ENCODE data around the gene GFPT2. TPM values are rescaled to one million over a fixed set of nuclear protein-coding genes. Genes with fewer than 3 reads are reported as not detected.

Gene GFPT2
- total and polyA plus RNA-seq, 2 of the 8 experiments (the other 6 are each of a cell fraction or from before 2014, with no cell fraction given): 83.7 to 143 TPM

GRCh38 chr5:180316586-180316985 is 36.5 kb downstream of the GFPT2 start (continued):
- TF ChIP-seq, protein P1, sequence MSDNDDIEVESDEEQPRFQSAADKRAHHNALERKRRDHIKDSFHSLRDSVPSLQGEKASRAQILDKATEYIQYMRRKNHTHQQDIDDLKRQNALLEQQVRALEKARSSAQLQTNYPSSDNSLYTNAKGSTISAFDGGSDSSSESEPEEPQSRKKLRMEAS (IDR thresholded peaks at IDR 0.05): no peak
- no peak for TF ChIP-seq HDAC2 (IDR thresholded peaks at IDR 0.05; ENCODE audit: borderline replicate concordance in 1 of 2, low read depth in 2 of 2, low read length in 2 of 2)
- no peak for TF ChIP-seq CTBP2 (IDR thresholded peaks at IDR 0.05; ENCODE audit: borderline replicate concordance, insufficient read depth, insufficient read length, low read length)
- no peak; the same call in none of the 2 replicates for TF ChIP-seq POLR2AphosphoS5 (IDR thresholded peaks at IDR 0.05; ENCODE audit: low read depth, low read length)
- no peak for TF ChIP-seq NANOG (IDR thresholded peaks at IDR 0.05; ENCODE audit: insufficient read depth, low read depth, low read length, poor library complexity, severe bottlenecking)

Data from H1 (cell line).